HEK293 (cell line): ENCODE measurements around the gene CEND1.

ENCODE experiments used
- CTCF ChIP-seq: fragments of 450-650 bp; formaldehyde crosslinking; IDR thresholded peaks from 2 replicates; pipeline ENCODE4 v1.5.1; 2016; ENCODE audit warnings: missing biosample characterization, missing genetic modification characterization
- PATZ1 ChIP-seq: fragments of 450-650 bp; formaldehyde crosslinking; IDR thresholded peaks from 2 replicates; pipeline ENCODE4 v1.5.1; 2016; ENCODE audit warnings: missing biosample characterization, missing genetic modification characterization
- PRDM6 ChIP-seq: fragments of 450-650 bp; formaldehyde crosslinking; IDR thresholded peaks from 2 replicates; pipeline ENCODE4 v1.5.1; 2017; ENCODE audit warnings: missing biosample characterization, missing genetic modification characterization
- REST ChIP-seq: fragments of 450-650 bp; formaldehyde crosslinking; IDR thresholded peaks from 2 replicates; pipeline ENCODE4 v1.5.1; 2016; ENCODE audit warnings: missing biosample characterization, missing genetic modification characterization
- WT1 ChIP-seq: fragments of 450-650 bp; formaldehyde crosslinking; IDR thresholded peaks from 2 replicates; pipeline ENCODE4 v1.5.1; 2016; ENCODE audit warnings: missing biosample characterization, missing genetic modification characterization
- YY1 ChIP-seq: fragments of 450-650 bp; formaldehyde crosslinking; IDR thresholded peaks from 2 replicates; pipeline ENCODE4 v1.5.1; 2018; ENCODE audit warnings: missing biosample characterization, missing genetic modification characterization
- ZFP37 ChIP-seq: fragments of 450-650 bp; formaldehyde crosslinking; IDR thresholded peaks from 2 replicates; pipeline ENCODE4 v1.5.1; 2016; ENCODE audit warnings: missing biosample characterization, missing genetic modification characterization
- ZNF10 ChIP-seq: fragments of 450-650 bp; formaldehyde crosslinking; IDR thresholded peaks from 2 replicates; pipeline ENCODE4 v1.5.1; 2017; ENCODE audit warnings: missing biosample characterization, missing genetic modification characterization
- ZNF223 ChIP-seq: fragments of 450-650 bp; formaldehyde crosslinking; IDR thresholded peaks from 2 replicates; pipeline ENCODE4 v1.5.1; 2016; ENCODE audit warnings: missing biosample characterization, missing genetic modification characterization
- ZNF423 ChIP-seq: fragments of 450-650 bp; formaldehyde crosslinking; IDR thresholded peaks from 2 replicates; pipeline ENCODE4 v1.5.1; 2016; ENCODE audit warnings: missing biosample characterization, missing genetic modification characterization
- ZNF629 ChIP-seq: fragments of 450-650 bp; formaldehyde crosslinking; IDR thresholded peaks from 2 replicates; pipeline ENCODE4 v1.5.1; 2017; ENCODE audit warnings: missing biosample characterization, missing genetic modification characterization
- ZNF664 ChIP-seq: fragments of 450-650 bp; formaldehyde crosslinking; IDR thresholded peaks from 2 replicates; pipeline ENCODE4 v1.5.1; 2016; ENCODE audit warnings: missing biosample characterization, missing genetic modification characterization
- ZSCAN4 ChIP-seq: fragments of 450-650 bp; formaldehyde crosslinking; IDR thresholded peaks from 2 replicates; pipeline ENCODE4 v1.5.1; 2017; ENCODE audit warnings: missing biosample characterization, missing genetic modification characterization

GRCh38 chr11:737366-737765, 52.5 kb downstream of the CEND1 start:
- TF ChIP-seq CTCF (tag by site-specific recombination) (no peak), YY1 (tag by site-specific recombination) (no peak), ZNF664 (tag by site-specific recombination) (no peak), ZFP37 (tag by site-specific recombination) (no peak), PATZ1 (tag by site-specific recombination) (no peak), PRDM6 (tag by site-specific recombination) (no peak), WT1 (no peak), ZNF10 (no peak), REST (tag by site-specific recombination) (no peak), ZSCAN4 (no peak), ZNF423 (tag by site-specific recombination) (no peak), ZNF629 (no peak), ZNF223 (tag by site-specific recombination) (no peak)
